ENCODE measurements around the gene BTBD17.

The BTBD17 gene

DNA sequence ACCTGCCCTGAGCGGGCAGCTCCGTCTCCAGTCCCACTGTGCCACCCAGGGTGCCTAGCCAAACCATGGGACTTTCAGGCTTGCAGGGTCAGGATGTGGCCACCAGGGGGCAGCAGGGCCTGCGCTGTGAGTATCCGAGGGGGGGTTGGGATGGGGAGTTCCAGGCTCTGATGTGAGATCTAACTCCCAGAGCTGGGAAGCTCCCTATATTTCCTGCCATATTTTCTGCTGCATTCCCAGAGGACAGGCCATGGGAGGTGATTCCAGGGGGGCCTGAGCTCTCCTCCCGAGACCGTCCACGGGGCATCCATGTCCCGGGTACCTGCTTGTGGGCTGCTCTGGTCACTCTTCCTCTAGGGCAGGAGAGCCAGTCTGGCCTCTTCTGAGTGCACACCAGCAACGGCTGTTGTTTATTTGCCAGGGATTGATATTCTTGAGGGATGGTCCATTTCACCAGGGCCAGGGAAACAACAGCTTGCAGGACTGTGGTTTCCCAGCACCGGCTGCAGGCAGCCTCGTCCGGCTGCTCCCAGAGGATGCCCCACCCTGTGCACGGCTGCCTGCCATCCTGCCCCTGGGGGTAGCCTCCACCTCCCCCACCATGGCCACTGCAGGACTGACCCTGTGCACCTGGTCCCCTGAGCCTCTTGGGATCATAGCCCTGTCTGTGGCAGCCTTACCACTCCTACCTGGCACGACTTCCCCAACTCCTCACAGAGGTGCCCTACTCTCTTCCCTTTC is 6.8 kb upstream of the BTBD17 start:
- DNase-seq, result peak; percentile 65
- in situ Hi-C loops (cut with HindIII; ENCODE audit: low pct_ligation_motif_present, low pct_unique_long_range_greater_than_20kb, low sequenced_read_pairs), result no loop called here

GRCh38 chr17:74367206-74367605 is 5.5 kb upstream of the BTBD17 start, which contains the start of gene GPR142:
Gene GPR142, plus strand, starts transcription at chr17:74367506. Its CDS starts 2,035 bp downstream, at chr17:74369541.
- no peak for DNase-seq
- in situ Hi-C loops (cut with HindIII; ENCODE audit: low pct_ligation_motif_present, low pct_unique_long_range_greater_than_20kb, low sequenced_read_pairs), result no loop called here

- in situ Hi-C loops (cut with HindIII; ENCODE audit: low pct_ligation_motif_present, low pct_unique_long_range_greater_than_20kb, low sequenced_read_pairs), result no loop called here
Measured at GRCh38 chr17:74362810-74363498, 1.3 kb upstream of the BTBD17 start.

DNA sequence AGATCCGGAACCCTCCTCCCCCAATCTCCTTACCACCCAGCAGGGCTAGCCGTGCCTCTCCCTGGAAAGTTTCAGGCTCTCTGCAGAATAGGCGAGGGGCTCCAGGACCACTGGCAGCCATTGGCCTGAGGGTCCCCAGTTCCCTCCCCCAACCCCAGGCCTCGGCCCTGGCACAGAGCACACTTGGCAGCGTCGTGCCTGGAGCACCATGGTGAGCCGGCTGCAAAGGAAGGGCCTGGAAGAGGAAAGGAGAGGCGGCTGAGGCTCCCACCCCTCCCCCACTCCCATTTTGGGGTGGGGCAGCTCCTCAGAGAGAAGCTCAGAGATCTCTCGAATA is 369 bp upstream of the BTBD17 start:
- no peak for DNase-seq
- in situ Hi-C loops (cut with HindIII; ENCODE audit: low pct_ligation_motif_present, low pct_unique_long_range_greater_than_20kb, low sequenced_read_pairs), result no loop called here

More at GRCh38 chr17:74362810-74363498, 1.3 kb upstream of the BTBD17 start:
- DNase-seq, result no peak

DNA sequence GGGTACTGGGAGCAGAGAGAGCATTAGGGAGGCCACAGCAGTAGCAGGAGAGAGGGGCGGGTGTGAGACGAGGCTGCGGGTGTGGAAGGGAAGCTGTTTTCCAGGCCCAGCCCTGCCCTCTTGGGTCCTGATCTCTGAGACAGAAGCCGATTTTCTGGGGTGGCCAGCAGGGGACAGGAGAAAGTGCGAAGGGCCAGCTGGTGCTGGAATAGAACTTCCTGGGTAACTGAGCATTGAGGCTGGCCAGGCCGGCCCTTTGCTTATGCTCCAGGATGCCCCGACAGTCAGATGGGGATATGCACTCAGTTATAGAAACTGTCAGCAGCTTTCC is 804 bp downstream of the BTBD17 start:
- DNase-seq, result no peak
- in situ Hi-C loops (cut with HindIII; ENCODE audit: low pct_ligation_motif_present, low pct_unique_long_range_greater_than_20kb, low sequenced_read_pairs), result no loop called here

DNA sequence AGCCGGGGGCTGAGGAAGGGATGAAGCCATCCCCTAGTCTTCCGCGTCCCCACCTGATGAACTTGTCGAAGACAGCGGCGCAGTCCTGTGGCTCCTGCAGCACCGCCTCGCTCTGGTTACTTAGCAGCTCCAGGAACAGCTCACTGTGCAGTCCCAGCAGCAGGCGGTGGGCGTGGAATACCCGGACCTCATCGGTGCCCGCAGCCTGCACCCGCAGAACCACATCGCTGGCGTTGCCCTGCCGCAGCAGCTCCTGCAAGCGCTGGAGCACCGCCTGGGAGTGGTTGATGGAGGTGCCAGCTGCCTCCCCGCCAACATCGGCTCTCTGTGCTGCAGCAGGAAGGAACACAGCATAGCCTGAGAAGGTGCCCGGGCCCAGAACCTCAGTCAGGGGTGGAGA is 1.8 kb downstream of the BTBD17 start:
- DNase-seq, result no peak
- in situ Hi-C loops (cut with HindIII; ENCODE audit: low pct_ligation_motif_present, low pct_unique_long_range_greater_than_20kb, low sequenced_read_pairs), result no loop called here

- in situ Hi-C loops (cut with HindIII; ENCODE audit: low pct_ligation_motif_present, low pct_unique_long_range_greater_than_20kb, low sequenced_read_pairs), result no loop called here
Measured at GRCh38 chr17:74358697-74359096, 3.0 kb downstream of the BTBD17 start.

GRCh38 chr17:74357466-74357809 is 4.2 kb downstream of the BTBD17 start:
- no peak for DNase-seq
- in situ Hi-C loops (cut with HindIII; ENCODE audit: low pct_ligation_motif_present, low pct_unique_long_range_greater_than_20kb, low sequenced_read_pairs), result no loop called here

More at GRCh38 chr17:74358697-74359096, 3.0 kb downstream of the BTBD17 start:
- DNase-seq, result no peak

GRCh38 chr17:74356646-74357465 is 4.8 kb downstream of the BTBD17 start:
- no peak for DNase-seq
- in situ Hi-C loops (cut with HindIII; ENCODE audit: low pct_ligation_motif_present, low pct_unique_long_range_greater_than_20kb, low sequenced_read_pairs), result no loop called here

DNA sequence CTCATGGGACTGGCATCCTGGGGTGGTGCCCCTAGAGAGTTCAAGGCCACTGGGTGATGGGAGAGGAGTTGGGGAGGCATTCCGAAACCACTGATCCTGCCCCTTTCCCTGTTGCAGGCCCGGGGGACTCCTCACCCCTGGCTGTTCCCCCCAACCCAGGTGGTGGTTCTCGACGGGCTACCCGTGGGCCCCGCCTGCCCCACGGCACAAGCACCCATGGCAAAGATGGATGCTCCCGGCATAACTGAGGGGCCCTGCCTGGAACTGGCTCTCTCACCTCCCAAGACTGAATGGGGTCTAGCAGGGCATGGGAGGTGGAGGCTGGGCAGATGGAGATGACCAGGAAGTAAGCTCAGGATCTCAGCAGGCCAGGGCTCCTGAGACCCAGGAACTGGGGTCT is 6.6 kb downstream of the BTBD17 start:
- in situ Hi-C loops (cut with HindIII; ENCODE audit: low pct_ligation_motif_present, low pct_unique_long_range_greater_than_20kb, low sequenced_read_pairs), result no loop called here
- DNase-seq, result no peak

GRCh38 chr17:74354561-74354960 is 7.1 kb downstream of the BTBD17 start:
- in situ Hi-C loops (cut with HindIII; ENCODE audit: low pct_ligation_motif_present, low pct_unique_long_range_greater_than_20kb, low sequenced_read_pairs), result no loop called here
- DNase-seq, result no peak

DNA sequence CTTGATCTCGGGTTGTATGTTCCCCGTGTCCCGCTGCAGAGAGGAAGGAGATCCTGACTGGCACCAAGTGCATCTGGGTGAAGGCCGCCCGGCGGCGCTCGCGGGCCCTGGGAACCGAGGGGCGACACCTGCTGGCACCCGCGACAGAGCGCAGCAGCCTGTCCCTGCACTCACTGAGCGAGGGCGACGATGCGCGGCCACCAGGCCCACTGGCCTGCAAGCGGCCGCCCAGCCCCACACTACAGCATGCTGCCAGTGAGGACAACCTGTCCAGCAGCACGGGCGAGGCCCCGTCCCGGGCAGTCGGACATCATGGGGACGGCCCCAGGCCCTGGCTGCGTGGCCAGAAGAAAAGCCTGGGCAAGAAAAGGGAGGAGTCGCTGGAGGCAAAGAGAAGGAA is 7.5 kb downstream of the BTBD17 start:
- no peak for DNase-seq
- in situ Hi-C loops (cut with HindIII; ENCODE audit: low pct_ligation_motif_present, low pct_unique_long_range_greater_than_20kb, low sequenced_read_pairs), result no loop called here

GRCh38 chr17:74353446-74354060 is 8.1 kb downstream of the BTBD17 start:
- in situ Hi-C loops (cut with HindIII; ENCODE audit: low pct_ligation_motif_present, low pct_unique_long_range_greater_than_20kb, low sequenced_read_pairs), result no loop called here
- no peak for DNase-seq

DNA sequence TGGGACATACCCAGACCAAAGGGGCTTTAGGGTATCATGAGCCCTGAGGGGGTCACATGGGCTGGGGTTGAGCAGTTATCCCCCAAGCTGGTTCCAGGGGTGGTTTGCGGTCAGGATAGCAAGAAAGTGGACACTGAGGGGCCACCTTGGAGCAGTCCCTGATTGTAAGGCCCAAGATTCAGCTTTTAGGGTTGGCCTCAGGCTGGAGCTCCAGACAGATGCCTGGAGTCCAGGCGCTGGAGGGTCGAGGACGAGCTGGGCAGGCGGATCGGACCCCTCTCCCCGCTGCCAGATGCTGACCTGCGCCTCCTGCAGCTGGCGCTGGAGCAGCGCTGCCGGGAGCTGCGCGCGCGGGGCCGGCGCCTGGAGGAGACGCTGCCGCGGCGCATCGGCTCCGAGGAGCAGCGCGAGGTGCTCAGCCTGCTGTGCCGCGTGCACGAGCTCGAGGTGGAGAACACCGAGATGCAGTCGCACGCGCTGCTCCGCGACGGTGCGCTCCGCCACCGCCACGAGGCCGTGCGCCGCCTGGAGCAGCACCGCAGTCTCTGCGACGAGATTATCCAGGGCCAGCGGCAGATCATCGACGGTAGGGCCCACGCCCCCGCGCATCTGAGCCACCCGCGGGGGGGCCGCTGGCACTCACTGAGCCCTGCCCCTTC is 10.0 kb downstream of the BTBD17 start:
- DNase-seq, result no peak
- in situ Hi-C loops (cut with HindIII; ENCODE audit: low pct_ligation_motif_present, low pct_unique_long_range_greater_than_20kb, low sequenced_read_pairs), result no loop called here

DNA sequence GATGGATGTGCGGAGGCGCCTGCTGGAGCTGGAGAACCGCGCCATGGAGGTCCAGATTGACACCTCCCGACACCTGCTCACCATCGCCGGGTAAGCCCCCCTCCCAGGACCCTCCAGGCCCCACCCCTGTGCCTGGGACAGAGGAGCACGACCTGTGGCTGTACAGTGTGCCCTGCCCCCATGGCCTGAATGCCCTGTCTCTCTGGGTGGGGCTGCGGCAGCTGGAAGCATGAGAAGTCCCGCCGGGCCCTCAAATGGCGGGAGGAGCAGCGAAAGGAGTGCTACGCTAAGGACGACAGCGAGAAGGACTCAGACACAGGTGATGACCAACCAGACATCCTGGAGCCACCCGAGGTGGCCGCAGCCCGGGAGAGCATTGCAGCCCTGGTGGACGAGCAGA is 11.2 kb downstream of the BTBD17 start:
- in situ Hi-C loops (cut with HindIII; ENCODE audit: low pct_ligation_motif_present, low pct_unique_long_range_greater_than_20kb, low sequenced_read_pairs), result no loop called here
- DNase-seq, result no peak

DNA sequence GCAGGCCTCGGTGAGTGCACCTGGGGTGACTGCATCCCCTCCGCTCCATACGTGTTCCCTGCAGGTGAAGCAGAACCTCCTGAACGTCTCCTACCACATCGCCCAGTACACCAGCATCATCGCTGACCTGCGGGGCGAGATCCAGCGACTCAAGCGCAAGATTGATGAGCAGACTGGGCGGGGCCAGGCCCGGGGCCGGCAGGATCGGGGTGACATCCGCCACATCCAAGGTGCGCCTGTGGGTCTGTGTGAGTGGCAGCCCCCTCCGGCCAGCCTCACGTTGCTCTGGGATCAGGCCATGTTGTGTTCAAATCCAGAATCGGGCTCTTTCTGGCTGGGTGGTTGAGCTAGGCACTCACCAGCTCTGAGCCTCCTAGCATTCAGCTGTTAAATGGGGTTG is 12.5 kb downstream of the BTBD17 start:
- in situ Hi-C loops (cut with HindIII; ENCODE audit: low pct_ligation_motif_present, low pct_unique_long_range_greater_than_20kb, low sequenced_read_pairs), result no loop called here
- no peak for DNase-seq

DNA sequence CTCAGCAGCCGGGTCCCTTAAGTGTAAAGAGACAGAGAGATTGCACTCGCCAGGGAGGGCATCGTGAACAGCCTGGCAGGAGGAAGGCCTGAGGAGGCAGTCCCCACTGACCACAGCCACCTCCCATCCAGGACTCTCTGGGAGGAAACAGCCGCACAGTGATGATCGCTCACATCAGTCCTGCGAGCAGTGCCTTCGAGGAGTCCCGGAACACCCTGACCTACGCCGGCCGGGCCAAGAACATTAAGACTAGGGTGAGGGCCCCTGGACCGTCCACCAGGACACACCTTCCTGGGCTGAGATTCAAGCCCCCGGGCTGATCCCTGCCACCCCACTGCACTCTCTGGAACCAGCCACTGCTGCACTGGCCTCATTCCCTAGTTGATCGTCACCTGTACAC is 14.0 kb downstream of the BTBD17 start:
- DNase-seq, result no peak
- in situ Hi-C loops (cut with HindIII; ENCODE audit: low pct_ligation_motif_present, low pct_unique_long_range_greater_than_20kb, low sequenced_read_pairs), result no loop called here

DNA sequence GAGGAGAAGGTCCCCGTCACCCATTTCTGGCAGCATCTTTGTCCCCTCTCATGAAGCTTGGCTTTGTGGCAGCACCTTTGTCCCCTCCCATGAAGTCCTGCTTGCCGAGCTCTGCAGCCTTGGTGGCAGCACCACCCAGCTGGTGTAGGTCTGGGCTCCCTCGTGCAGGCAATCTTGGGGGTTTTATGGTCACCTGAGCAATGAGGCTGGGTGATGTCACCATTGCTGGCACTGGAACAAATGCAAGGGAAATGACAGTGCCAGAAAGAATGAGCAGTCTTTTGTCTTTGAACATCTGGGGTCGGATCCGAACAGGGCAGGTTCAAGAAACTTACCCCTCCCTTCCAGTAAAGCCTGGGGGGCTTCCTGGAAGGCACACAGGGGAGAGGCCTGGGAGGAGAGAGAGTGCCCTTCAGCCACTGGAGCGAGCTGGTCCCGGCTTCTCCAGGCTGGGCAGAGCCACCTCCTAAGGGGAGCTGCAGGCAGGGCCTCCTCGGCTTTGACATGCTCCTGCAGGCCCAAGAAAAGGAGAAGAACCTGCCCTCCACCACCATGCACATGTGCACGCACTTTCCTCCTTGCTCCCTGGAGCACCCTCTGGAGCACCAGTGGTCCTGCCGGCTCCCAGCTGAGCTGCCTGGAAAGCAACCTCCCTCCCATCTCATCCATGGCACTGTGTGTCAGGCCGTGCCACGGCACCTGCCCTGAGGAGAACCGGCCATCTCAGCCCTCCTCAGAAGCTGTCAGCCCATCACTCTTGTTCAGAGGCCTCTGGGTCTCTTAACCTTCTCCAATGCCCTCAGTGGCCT is 16.0 kb downstream of the BTBD17 start:
- in situ Hi-C loops (cut with HindIII; ENCODE audit: low pct_ligation_motif_present, low pct_unique_long_range_greater_than_20kb, low sequenced_read_pairs), result no loop called here
- DNase-seq, result no peak
